Dedifferentiated amniotic fluid mesenchymal stem cell (primary cell): ENCODE measurements around the gene RAMP1.
"Not testable (repeated sequence)": the region's sequence is repeated elsewhere in the genome, so short reads cannot be mapped to it uniquely, and the experiment has no call there.

Experiments
- DNase-seq: peaks from one replicate; pipeline ENCODE4 v3.0.0-alpha.2; 2016; ENCODE audit errors: extremely low spot score

RAMP1 gene

GRCh38 chr2:237859533-237860272, at the start of gene RAMP1:
TSS of gene RAMP1 (plus strand) at chr2:237859623. CDS start at chr2:237859676, 53 bp downstream.
- DNase-seq, result no peak

GRCh38 chr2:237815637-237816036, 43.8 kb upstream of the RAMP1 start:
- DNase-seq, result no peak

DNA sequence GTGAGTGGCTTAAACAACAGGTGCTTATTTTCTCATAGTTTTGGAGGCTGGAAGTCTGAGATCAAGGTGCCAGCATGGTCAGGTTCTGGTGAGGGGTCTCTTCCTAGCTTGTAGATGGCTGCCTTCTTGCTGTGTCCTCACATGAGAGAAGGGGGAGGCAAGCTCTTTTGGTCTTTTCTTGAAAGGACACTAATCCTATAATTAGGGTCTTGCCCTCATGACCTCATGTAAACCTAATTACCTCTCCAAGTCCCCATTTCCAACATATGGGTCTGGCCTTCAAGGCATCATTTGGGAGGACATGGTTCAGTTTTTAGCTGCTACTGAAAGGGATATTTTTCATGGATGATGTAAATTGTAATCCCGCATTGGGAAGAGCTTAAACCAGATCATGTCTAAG, 42.9 kb upstream of the RAMP1 start:
- no peak for DNase-seq

DNA sequence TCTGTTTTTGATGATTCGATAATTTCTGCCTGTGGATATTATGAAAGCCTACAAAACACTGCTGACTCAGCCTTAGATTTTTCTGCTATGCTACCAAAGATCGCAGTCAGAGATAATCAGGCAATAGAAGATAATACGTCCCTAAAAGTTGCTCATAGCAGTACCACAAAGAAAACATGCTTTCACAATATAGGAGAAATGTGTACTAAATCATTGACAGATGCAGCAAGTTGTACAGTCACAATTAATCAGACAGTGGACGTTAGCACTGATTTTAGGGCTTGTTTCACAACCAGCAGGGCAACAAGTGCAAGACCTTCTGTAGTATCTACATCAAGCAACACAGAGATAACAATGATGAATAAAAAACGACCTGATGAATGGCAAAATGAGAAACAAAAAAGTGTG, 41.4 kb upstream of the RAMP1 start:
- DNase-seq, result peak; percentile 69

DNA sequence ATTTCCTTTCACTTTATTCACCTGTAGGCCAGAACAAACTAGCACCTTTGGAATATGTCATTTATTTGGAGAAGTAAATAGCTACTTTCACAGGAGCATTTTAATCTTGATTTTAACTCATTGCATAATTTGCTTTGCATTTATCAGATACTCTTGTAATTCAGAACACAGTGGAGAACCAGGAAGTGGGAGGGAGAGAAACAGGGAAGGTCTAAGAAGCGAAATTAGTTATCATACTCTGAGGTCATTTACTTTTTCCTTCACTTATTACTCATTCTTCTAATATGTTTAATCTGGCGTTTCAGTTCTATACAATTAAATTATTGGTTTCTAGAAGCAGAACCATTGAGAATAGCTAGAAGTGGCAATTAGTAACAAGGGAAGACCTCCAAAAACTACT, 40.2 kb upstream of the RAMP1 start:
- DNase-seq, result no peak

DNA sequence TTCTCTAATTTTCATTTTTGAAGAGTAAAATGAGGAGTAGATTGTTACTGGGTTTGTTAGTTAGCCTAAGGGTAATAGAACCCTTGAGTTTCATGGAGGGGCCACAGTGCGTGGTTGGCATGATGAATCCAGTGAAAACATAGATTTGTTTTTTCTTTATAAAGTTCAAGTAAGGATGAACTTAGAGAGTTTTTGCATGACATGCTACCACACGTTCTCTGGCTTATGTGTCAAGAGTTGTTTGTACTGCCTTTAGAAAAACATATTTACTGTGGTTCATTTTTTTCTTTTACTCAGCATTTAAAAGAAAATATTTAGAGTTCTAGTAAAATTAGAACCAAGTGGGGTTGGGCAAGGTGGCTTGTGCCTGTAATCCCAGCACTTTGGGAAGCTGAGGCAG, 39.0 kb upstream of the RAMP1 start:
- DNase-seq, result no peak

- DNase-seq, result no peak
These were observed 35.9 kb upstream of the RAMP1 start for GRCh38 chr2:237823544-237823943.

DNA sequence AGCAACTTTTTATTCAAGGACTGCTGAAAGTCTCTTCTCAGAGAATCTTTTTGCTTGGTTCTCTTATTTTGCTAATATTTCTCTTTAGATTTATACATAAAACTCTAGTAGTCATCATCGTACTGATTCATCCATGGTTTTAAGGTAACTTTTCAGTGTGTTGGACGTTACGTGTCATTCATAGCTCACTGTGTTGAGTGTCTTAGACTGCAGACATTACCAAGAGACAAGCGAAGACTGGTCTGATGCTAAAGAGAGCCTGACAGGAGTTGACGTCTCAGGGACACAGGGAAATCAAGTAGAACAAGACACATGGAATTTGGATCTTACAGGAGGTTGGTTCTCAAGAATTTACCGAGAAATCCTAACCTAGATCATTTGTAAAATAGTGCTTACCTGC, 35.3 kb upstream of the RAMP1 start:
- no peak for DNase-seq

GRCh38 chr2:237827421-237827987, 31.9 kb upstream of the RAMP1 start:
- DNase-seq, result no peak

DNA sequence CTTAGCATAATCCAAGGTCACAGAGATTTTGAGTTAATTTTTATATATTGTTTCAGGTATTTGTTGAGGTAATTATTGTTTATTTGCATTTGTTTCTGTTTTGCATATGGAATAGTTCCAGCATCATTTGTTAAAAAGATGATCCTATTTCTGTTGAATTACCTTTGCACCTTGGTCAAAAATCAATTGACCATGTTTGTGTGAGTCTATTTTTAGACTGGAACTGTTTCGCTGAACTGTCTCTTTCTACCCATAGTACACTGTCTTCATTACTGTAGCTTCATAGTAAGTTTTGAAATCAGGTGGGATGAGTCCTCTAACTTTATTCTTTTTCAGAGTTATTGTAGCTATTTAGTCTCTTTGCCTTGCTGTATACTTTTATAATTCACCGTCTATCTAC, 28.9 kb upstream of the RAMP1 start:
- DNase-seq, result no peak

DNA sequence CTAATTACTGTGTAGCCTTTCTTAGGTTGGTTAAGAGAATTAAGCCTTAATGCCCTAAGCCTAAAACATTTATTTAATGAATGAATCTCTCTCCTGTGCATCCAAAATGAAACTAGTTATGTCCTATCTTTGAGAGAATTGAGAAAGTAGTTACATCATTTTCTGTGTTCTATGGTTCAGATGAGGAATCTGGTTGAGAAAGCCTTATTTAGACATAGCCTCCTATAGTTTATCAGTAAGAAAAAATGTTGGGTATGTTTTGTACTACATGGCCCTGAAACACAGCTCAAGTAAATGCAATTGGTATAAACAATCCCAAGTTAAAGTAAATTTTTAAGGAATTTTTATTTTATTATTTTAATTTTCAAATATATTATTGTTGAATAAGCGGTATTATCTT, 25.9 kb upstream of the RAMP1 start:
- DNase-seq, result peak; percentile 31

GRCh38 chr2:237835372-237835771, 24.1 kb upstream of the RAMP1 start:
- no peak for DNase-seq

GRCh38 chr2:237841051-237841450, 18.4 kb upstream of the RAMP1 start:
- no peak for DNase-seq

- DNase-seq, result not testable (repeated sequence)
These were observed 10.5 kb upstream of the RAMP1 start for GRCh38 chr2:237848940-237849339.

DNA sequence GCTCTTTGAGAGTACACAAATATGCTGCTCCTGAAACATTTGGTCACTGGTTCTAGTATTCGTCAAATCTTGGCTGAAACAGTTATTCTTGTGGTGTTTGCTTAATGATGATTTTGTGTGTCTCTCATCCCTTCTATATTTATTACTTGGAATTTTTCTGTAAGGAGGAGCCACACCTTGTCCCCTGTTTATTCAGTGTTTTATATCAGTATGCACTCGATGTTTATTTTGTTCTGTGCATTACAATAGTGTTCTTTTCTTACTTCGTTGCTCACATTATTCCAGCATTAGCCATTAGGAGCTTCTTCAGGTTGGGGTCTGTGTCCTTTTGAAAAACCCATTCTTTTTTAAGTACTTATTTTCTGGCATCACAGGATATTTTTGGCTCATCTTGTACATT, 5.1 kb upstream of the RAMP1 start:
- DNase-seq, result no peak

- DNase-seq, result no peak
These were observed 1.6 kb upstream of the RAMP1 start for GRCh38 chr2:237857791-237858190.

DNA sequence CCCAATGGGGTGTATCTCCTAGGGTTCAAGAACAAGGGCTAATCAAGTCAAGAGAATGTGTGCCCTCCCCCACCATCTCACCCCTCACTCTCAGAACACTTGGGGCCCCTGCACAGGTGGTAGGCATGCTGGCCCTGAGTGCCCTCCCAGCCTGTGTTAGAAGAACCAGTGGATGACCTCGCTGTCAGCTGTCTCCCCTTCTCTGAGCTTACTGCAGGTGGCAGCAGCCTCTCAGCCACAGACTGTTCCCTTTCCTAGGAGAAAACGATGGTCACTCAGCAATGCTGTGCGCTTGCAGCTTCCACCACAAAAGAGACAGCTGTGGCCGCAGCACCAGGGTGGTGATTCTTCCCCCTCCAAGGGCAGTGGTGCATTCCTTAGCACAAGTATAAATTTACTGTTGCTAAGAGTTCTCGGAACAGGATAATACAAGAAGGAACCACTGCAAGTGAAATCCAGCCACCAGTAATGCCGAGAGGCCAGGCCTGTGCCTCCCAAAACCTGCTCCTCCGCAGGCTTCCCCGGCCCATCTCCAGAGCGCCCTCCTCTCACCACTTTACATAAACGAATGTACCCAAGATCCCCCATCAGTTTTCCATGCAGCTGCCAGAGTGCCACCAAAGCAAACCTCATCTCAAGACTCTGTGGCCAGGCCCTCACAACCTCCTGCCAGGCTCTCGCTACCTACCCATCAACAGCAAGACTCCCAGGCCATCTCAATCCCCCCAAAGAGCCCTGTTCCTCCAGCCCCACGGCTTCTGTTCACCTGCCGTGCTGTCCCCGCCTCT, 935 bp upstream of the RAMP1 start:
- peak; percentile 83 for DNase-seq

- no peak for DNase-seq
These were observed 365 bp upstream of the RAMP1 start for GRCh38 chr2:237859082-237859433.

DNA sequence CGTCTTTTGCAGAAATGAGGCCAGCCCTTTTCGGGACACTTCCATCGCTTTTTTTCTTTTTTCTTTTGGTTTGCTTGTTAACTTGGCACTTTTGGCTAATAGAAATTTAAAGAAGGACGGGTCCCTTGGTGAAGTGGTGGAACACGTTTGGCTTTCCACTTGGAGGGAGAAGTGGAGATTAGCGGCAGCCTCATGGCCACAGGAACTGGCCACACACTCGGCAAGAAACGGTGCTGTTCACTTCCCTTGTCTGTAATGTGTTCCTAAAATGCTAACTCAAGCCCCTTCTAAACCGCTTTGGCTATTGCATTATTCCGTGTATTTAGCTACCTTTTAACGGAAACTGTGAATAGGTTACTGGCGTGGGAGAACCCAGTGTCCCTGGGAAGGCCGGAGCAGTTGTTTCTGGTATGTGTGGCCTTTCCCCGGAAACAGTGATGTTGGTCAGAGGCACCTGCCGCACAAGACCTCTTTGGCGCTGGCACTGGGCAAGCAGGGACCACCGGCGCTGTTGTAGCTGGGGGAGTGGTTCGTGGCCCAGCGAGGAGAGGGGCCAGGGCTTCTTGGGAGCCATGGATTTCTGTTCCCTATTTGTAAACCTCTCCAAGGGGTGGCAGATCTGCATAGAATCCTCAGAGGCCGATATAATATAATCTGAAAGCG, 981 bp downstream of the RAMP1 start:
- DNase-seq, result no peak

DNA sequence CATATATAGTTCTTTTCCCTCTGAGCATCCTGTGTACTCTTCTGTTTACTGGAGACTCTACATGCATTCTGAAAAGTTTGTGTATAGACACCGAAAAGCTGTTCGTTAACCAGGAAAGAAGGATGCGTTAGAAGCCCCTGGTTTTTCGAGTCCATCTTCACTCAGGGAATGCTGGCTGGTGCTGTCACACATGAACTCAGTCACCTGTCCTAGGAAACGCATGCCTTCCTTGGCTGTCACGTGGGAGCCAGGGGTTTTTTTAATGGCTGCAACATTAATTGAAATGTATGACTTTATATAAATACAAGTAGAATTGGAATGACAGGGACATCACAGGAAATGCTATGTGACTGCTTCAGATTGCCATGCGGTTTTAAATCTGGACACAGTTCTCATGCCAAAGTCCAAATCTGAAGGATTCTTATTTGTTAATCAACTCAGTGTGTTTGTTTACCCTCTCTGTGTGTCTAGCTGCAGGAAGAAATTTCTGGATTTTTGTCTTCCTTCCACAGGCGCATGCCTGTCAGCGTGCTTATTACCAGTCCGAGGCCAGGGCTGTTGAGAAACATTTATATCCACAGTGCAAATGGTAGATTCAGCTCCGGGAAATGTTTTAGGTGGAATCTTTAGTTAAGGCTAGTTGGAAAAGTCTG, 2.6 kb downstream of the RAMP1 start:
- DNase-seq, result peak; percentile 26

DNA sequence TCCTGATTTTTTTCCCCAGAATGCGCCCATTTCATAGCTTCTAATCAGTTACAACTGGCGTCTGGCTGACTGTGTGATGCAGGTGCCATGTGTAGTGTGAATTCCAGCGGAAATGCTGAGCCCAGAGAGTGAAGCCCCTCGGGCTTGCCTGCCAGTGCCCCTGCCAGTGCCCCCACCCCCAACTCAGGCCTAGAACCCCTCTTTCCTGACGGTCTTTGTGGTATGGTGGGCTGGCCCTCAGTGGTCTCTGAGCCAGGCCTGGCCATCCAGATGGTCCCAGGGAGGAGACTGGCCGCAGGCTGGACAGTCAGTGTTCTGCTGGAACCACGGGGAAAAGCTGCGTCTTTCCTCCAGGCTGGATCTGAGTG, 3.1 kb downstream of the RAMP1 start:
- DNase-seq, result no peak

- no peak for DNase-seq
These were observed 3.7 kb downstream of the RAMP1 start for GRCh38 chr2:237863102-237863511.
